GM10266 (cell line): ENCODE data around the gene ROBO1.

Experiments used
- DNase-seq: peaks from one replicate; pipeline ENCODE4 v3.0.0; 2012; ENCODE audit errors: extremely low spot score
- TF ChIP-seq, protein P1 (sequence below): IDR thresholded peaks from 2 replicates; pipeline ENCODE4 v1.5.1; 2012; ENCODE audit warnings: mild to moderate bottlenecking, low read depth; ENCODE audit not compliant: control insufficient read depth, insufficient read depth; ENCODE audit errors: missing control alignments

ROBO1 gene

GRCh38 chr3:79488407-79488806 lies 279.4 kb downstream of the ROBO1 start:
- DNase-seq, result no peak
- TF ChIP-seq, protein P1, sequence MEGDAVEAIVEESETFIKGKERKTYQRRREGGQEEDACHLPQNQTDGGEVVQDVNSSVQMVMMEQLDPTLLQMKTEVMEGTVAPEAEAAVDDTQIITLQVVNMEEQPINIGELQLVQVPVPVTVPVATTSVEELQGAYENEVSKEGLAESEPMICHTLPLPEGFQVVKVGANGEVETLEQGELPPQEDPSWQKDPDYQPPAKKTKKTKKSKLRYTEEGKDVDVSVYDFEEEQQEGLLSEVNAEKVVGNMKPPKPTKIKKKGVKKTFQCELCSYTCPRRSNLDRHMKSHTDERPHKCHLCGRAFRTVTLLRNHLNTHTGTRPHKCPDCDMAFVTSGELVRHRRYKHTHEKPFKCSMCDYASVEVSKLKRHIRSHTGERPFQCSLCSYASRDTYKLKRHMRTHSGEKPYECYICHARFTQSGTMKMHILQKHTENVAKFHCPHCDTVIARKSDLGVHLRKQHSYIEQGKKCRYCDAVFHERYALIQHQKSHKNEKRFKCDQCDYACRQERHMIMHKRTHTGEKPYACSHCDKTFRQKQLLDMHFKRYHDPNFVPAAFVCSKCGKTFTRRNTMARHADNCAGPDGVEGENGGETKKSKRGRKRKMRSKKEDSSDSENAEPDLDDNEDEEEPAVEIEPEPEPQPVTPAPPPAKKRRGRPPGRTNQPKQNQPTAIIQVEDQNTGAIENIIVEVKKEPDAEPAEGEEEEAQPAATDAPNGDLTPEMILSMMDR, result no peak

GRCh38 chr3:79480746-79481145 lies 287.1 kb downstream of the ROBO1 start:
- TF ChIP-seq, protein P1, result no peak
- DNase-seq, result no peak

GRCh38 chr3:79478620-79479019 lies 289.2 kb downstream of the ROBO1 start:
- TF ChIP-seq, protein P1, result no peak

DNA sequence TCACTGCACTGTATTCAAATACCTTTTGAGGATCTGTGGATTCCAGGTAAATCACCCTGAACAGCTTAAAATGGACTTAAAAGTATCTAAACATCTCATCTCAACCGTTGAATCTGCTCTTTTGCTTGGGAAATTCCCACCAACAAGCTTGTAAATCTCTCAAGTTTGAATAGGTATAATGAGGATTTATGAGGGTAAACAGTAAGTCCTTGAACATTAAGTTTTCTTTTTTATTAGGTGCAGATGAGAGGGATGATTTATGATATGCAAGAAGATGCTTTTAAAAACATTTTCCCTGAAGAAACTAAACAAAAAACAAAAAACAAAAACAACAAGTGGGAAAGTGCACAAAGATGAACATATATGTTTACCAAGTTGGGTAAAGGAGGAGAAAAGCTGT lies 290.6 kb downstream of the ROBO1 start:
- TF ChIP-seq, protein P1, result no peak

More at GRCh38 chr3:79478620-79479019, 289.2 kb downstream of the ROBO1 start:
- DNase-seq, result no peak

DNA sequence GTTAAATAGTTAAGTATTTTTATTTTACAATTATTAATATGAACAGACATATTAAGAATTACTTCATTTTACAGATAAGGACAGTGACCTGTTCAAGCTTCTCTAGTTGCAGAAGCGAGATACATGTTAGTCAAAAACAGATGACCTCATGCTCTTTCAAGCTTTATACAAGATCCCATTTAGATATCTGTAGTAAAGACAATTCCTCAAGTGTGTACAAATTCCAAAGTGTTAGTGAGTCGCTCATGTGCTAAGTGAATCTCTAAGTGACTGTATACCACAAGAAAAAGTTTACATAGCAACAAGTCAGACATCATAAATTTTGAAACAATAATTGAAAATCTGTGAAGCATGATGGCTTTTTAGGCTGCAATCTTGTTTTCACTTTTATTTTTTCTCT lies 293.8 kb downstream of the ROBO1 start:
- TF ChIP-seq, protein P1, result no peak

More for the DNA sequence above, 290.6 kb downstream of the ROBO1 start:
- DNase-seq, result no peak

DNA sequence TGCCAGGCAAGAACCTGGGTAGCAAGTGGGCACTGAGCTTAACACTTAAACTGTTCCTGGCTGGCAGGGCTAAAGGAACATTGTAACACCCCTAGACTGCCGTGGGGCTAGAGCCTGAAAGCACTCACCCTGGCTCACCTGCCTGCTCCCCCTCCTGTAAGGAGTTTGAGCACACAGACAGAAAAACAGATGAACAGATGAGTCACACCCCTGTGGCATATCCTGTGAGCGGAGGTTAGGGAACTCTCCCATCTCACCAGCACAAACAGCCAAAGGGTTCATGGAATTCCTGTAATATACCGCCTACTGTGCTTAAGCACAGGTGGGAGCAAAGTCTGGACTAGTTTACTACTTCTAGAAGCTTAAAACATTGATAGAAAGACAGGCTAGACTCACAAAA lies 300.1 kb downstream of the ROBO1 start:
- no peak for DNase-seq

More for the DNA sequence above, 293.8 kb downstream of the ROBO1 start:
- DNase-seq, result no peak

GRCh38 chr3:79461129-79461792 lies 306.5 kb downstream of the ROBO1 start:
- TF ChIP-seq, protein P1, result no peak
- DNase-seq, result no peak

More for the DNA sequence above, 300.1 kb downstream of the ROBO1 start:
- TF ChIP-seq, protein P1, result no peak
